ENCODE measurements around the gene PAFAH2. TPM values are rescaled to one million over a fixed set of nuclear protein-coding genes. Genes with fewer than 3 reads are reported as not detected.
"Not testable (repeated sequence)": the region's sequence is repeated elsewhere in the genome, so short reads cannot be mapped to it uniquely, and the experiment has no call there.

The PAFAH2 gene
- total RNA-seq, 6 donors from 2014 or later = 12.6 to 20.1 (median 15.1) TPM

GRCh38 chr1:25944986-25945385, 52.9 kb downstream of the PAFAH2 start:
- no peaks in the 10 kb centered on the region for H3K36me3 ChIP-seq
- H3K27me3 ChIP-seq = no peaks in the 10 kb centered on the region
- H3K4me3 ChIP-seq = no peak overlapping the region
- peaks cover 0 to 10% (median 4%) of the 10 kb centered on the region in 4 donors for H3K9me3 ChIP-seq
- DNase-seq (no peak), ATAC-seq (ENCODE audit: low FRiP score in 2 of 2) (no peak)
- 72 to 84% methylated on average over 3 of the region's 3 CpGs for WGBS, 2 donors
- TF ChIP-seq POLR2A (IDR thresholded peaks at IDR 0.05) (no peak), POLR2AphosphoS5 (IDR thresholded peaks at IDR 0.05) (no peak), EP300 (IDR thresholded peaks at IDR 0.05) (no peak), CTCF (IDR thresholded peaks at IDR 0.05) (no peak)
- H3K4me1 ChIP-seq = no peaks in the 10 kb centered on the region
- H3K27ac ChIP-seq = no peak overlapping the region

GRCh38 chr1:25943511-25943910, 54.4 kb downstream of the PAFAH2 start:
- peaks cover 0 to 10% (median 4%) of the 10 kb centered on the region in 4 donors for H3K9me3 ChIP-seq
- H3K27ac ChIP-seq; ATAC-seq (ENCODE audit: low FRiP score in 2 of 2); H3K4me3 ChIP-seq; DNase-seq; H3K4me1 ChIP-seq; H3K36me3 ChIP-seq; H3K27me3 ChIP-seq: not testable (repeated sequence)
- WGBS, 2 donors = 77 to 87% methylated on average over 5 of the region's 5 CpGs

- 49 to 68% methylated on average over 4 of the region's 4 CpGs for WGBS, 2 donors
- H3K4me1 ChIP-seq = no peaks in the 10 kb centered on the region
- TF ChIP-seq POLR2A (IDR thresholded peaks at IDR 0.05) (no peak), EP300 (IDR thresholded peaks at IDR 0.05) (no peak)
- no peak for DNase-seq
- no peak overlapping the region for H3K4me3 ChIP-seq
- no peaks in the 10 kb centered on the region for H3K36me3 ChIP-seq
- H3K27me3 ChIP-seq = no peaks in the 10 kb centered on the region
- no peak overlapping the region for H3K27ac ChIP-seq
- ATAC-seq (ENCODE audit: low FRiP score in 2 of 2) = no peak
- H3K9me3 ChIP-seq = no peaks in the 10 kb centered on the region
Measured at GRCh38 chr1:25936947-25937346, 60.9 kb downstream of the PAFAH2 start.

- ATAC-seq (ENCODE audit: low FRiP score in 2 of 2) = no peak
- H3K4me1 ChIP-seq = no peaks in the 10 kb centered on the region
- no peak overlapping the region for H3K4me3 ChIP-seq
- TF ChIP-seq POLR2A (IDR thresholded peaks at IDR 0.05) (no peak), EP300 (IDR thresholded peaks at IDR 0.05) (no peak), CTCF (IDR thresholded peaks at IDR 0.05) (no peak)
- no peaks in the 10 kb centered on the region for H3K9me3 ChIP-seq
- H3K36me3 ChIP-seq = no peaks in the 10 kb centered on the region
- DNase-seq = no peak
- no peak overlapping the region for H3K27ac ChIP-seq
- no peaks in the 10 kb centered on the region for H3K27me3 ChIP-seq
- WGBS, 2 donors = 73 to 75% methylated on average over 13 of the region's 13 CpGs
Measured at GRCh38 chr1:25933479-25934365, 64.1 kb downstream of the PAFAH2 start.

- WGBS, 2 donors = 72 to 79% methylated on average over 11 to 12 of the region's 12 CpGs
Measured at GRCh38 chr1:25932811-25933400, 65.0 kb downstream of the PAFAH2 start.

GRCh38 chr1:25932321-25932720, 65.5 kb downstream of the PAFAH2 start:
- Histone ChIP-seq H3K4me3 (no peak overlapping the region), H3K4me1 (no peaks in the 10 kb centered on the region), H3K36me3 (no peaks in the 10 kb centered on the region), H3K9me3 (no peaks in the 10 kb centered on the region), H3K27me3 (no peaks in the 10 kb centered on the region), H3K27ac (no peak overlapping the region)
- DNase-seq = no peak
- TF ChIP-seq EP300 (IDR thresholded peaks at IDR 0.05) = no peak
- TF ChIP-seq POLR2AphosphoS5 (IDR thresholded peaks at IDR 0.05) = no peak
- TF ChIP-seq POLR2A (IDR thresholded peaks at IDR 0.05) = no peak
- no peak for ATAC-seq (ENCODE audit: low FRiP score in 2 of 2)
- 64 to 72% methylated on average over 5 of the region's 5 CpGs for WGBS, 2 donors

More at GRCh38 chr1:25932811-25933400, 65.0 kb downstream of the PAFAH2 start:
- H3K9me3 ChIP-seq; H3K4me1 ChIP-seq; H3K4me3 ChIP-seq; H3K36me3 ChIP-seq; H3K27ac ChIP-seq; DNase-seq; ATAC-seq (ENCODE audit: low FRiP score in 2 of 2); H3K27me3 ChIP-seq: not testable (repeated sequence)

All from upper lobe of left lung (tissue), 6 donors.